ENCODE results near the gene GOT1. TPM values are rescaled to one million over a fixed set of nuclear protein-coding genes. Genes with fewer than 3 reads are reported as not detected.

The GOT1 gene
- total and polyA plus RNA-seq, 2 donors (not counting 3 experiments of a cell fraction or from before 2014, with no cell fraction given), result 14.4 to 36.3 TPM

DNA sequence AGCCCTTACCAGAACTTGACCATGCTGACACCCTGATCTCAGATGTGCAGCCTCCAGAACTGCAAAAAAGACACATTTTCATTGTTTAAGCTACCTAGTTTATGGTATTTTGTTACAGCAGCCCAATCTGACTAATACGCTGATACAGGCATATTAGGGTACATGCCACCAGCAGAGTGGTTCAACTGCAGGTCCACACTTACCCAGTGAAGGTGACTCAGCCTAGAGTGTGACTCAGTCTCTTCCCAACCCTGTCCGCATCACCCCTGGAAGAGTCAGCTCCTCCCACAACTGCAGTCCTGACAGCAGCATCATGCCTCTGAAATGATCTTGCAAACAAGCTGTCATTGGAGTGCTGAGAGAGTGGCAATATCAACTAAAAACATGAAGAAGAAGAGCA, 30.8 kb upstream of the GOT1 start:
- Histone ChIP-seq H3K4me1 (ENCODE audit: control insufficient read depth, extremely low read depth, insufficient read depth, low read length) (peaks cover 4% of the 10 kb centered on the region), H3K4me3 (replicated peaks in 1 of 3; ENCODE audit: insufficient read depth in 1 of 3, low read depth in 1 of 3, low read length in 3 of 3) (no peak overlapping the region), H4K20me1 (replicated peaks; ENCODE audit: control insufficient read depth, extremely low read depth, insufficient read depth, low read length) (no peaks in the 10 kb centered on the region), H3K9ac (replicated peaks; ENCODE audit: extremely low read depth, insufficient read depth, low read length) (no peak overlapping the region), H3K9me1 (replicated peaks; ENCODE audit: control insufficient read depth, extremely low read depth, insufficient read depth, low read length) (no peaks in the 10 kb centered on the region), H3K79me2 (ENCODE audit: control insufficient read depth, insufficient read depth, low read length) (no peaks in the 10 kb centered on the region), H3K36me3 (ENCODE audit: control insufficient read depth in 2 of 2, extremely low read depth in 1 of 2, insufficient read depth in 2 of 2, low read length in 2 of 2) (no peaks in the 10 kb centered on the region), H3K27me3 (ENCODE audit: control insufficient read depth in 2 of 2, insufficient read depth in 2 of 2, low read length in 2 of 2) (peaks cover 9 to 16% of the 10 kb centered on the region in 2 experiments), H3K4me2 (ENCODE audit: insufficient read depth, low read length) (no peak overlapping the region), H3K9me3 (replicated peaks; ENCODE audit: control insufficient read depth, insufficient read depth, low read length) (no peaks in the 10 kb centered on the region), H3K27ac (ENCODE audit: insufficient read depth, low read depth, low read length) (no peak overlapping the region), H2AFZ (ENCODE audit: low read depth, low read length) (no peak overlapping the region)
- FAIRE-seq (no peak), DNase-seq (ENCODE audit: low read depth, low spot score) (peak; percentile 7)
- intact Hi-C loops (cut with micrococcal nuclease) (no loop called here), dilution Hi-C loops (cut with MboI; ENCODE audit: extremely low pct_ligation_motif_present, low sequenced_read_pairs) (no loop called here)
- TF ChIP-seq POLR2A (IDR thresholded peaks at IDR 0.05; ENCODE audit: low read depth, low read length) (no peak), GATA2 (IDR thresholded peaks at IDR 0.05; ENCODE audit: insufficient read depth, insufficient read length, low read depth, low read length) (no peak)
- ChIA-PET POLR2A (no interaction called here), CTCF (interaction anchor here (1.3 kb wide), 1 partner anchor 31 kb away, joined by 3 read pairs; the partner anchor contains the start of gene GOT1)
- no TSS peak for BruUV-seq (replicated peaks)

GRCh38 chr10:99460070-99460469, 29.6 kb upstream of the GOT1 start:
- no peaks in the 10 kb centered on the region for H4K20me1 ChIP-seq (replicated peaks; ENCODE audit: control insufficient read depth, extremely low read depth, insufficient read depth, low read length)
- H3K4me2 ChIP-seq (ENCODE audit: insufficient read depth, low read length), result no peak overlapping the region
- ChIA-PET CTCF (interaction anchor here (1.2 kb wide), 1 partner anchor 10 kb away, joined by 5 read pairs; no protein-coding TSS in a partner anchor), POLR2A (no interaction called here)
- dilution Hi-C loops (cut with MboI; ENCODE audit: extremely low pct_ligation_motif_present, low sequenced_read_pairs), result no loop called here
- H3K79me2 ChIP-seq (ENCODE audit: control insufficient read depth, insufficient read depth, low read length), result no peaks in the 10 kb centered on the region
- H3K4me3 ChIP-seq (replicated peaks in 1 of 3; ENCODE audit: insufficient read depth in 1 of 3, low read depth in 1 of 3, low read length in 3 of 3), result no peak overlapping the region
- no peak overlapping the region for H3K9ac ChIP-seq (replicated peaks; ENCODE audit: extremely low read depth, insufficient read depth, low read length)
- H3K27ac ChIP-seq (ENCODE audit: insufficient read depth, low read depth, low read length), result no peak overlapping the region
- H3K4me1 ChIP-seq (ENCODE audit: control insufficient read depth, extremely low read depth, insufficient read depth, low read length), result no peaks in the 10 kb centered on the region
- FAIRE-seq, result no peak
- DNase-seq (ENCODE audit: low read depth, low spot score), result no peak
- no peak for TF ChIP-seq GATA2 (IDR thresholded peaks at IDR 0.05; ENCODE audit: insufficient read depth, insufficient read length, low read depth, low read length)
- TF ChIP-seq, protein P1, sequence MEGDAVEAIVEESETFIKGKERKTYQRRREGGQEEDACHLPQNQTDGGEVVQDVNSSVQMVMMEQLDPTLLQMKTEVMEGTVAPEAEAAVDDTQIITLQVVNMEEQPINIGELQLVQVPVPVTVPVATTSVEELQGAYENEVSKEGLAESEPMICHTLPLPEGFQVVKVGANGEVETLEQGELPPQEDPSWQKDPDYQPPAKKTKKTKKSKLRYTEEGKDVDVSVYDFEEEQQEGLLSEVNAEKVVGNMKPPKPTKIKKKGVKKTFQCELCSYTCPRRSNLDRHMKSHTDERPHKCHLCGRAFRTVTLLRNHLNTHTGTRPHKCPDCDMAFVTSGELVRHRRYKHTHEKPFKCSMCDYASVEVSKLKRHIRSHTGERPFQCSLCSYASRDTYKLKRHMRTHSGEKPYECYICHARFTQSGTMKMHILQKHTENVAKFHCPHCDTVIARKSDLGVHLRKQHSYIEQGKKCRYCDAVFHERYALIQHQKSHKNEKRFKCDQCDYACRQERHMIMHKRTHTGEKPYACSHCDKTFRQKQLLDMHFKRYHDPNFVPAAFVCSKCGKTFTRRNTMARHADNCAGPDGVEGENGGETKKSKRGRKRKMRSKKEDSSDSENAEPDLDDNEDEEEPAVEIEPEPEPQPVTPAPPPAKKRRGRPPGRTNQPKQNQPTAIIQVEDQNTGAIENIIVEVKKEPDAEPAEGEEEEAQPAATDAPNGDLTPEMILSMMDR (IDR thresholded peaks at IDR 0.05; ENCODE audit: extremely low read depth in 1 of 2, insufficient read depth in 1 of 2, low read depth in 1 of 2, low read length in 2 of 2), result no peak
- TF ChIP-seq FOS (IDR thresholded peaks at IDR 0.05; ENCODE audit: borderline replicate concordance, insufficient read depth, low read length), result no peak
- no peak for TF ChIP-seq JUN (IDR thresholded peaks at IDR 0.05; ENCODE audit: borderline replicate concordance, insufficient read depth, insufficient read length, low read depth)
- TF ChIP-seq MYC (IDR thresholded peaks at IDR 0.05; ENCODE audit: low read depth, low read length), result no peak
- no peak for TF ChIP-seq POLR2A (IDR thresholded peaks at IDR 0.05; ENCODE audit: low read depth, low read length)
- TF ChIP-seq POLR2AphosphoS5 (IDR thresholded peaks at IDR 0.05; ENCODE audit: insufficient read depth, low read depth, low read length), result no peak
- no peak for TF ChIP-seq EZH2 (IDR thresholded peaks at IDR 0.05; ENCODE audit: borderline replicate concordance, low read depth, low read length, severe bottlenecking)
- no peaks in the 10 kb centered on the region for H3K9me1 ChIP-seq (replicated peaks; ENCODE audit: control insufficient read depth, extremely low read depth, insufficient read depth, low read length)
- peaks cover 17 to 28% of the 10 kb centered on the region in 2 experiments for H3K27me3 ChIP-seq (ENCODE audit: control insufficient read depth in 2 of 2, insufficient read depth in 2 of 2, low read length in 2 of 2)
- H3K9me3 ChIP-seq (replicated peaks; ENCODE audit: control insufficient read depth, insufficient read depth, low read length), result no peaks in the 10 kb centered on the region
- no TSS peak for BruUV-seq (replicated peaks)
- H2AFZ ChIP-seq (ENCODE audit: low read depth, low read length), result no peak overlapping the region
- no peaks in the 10 kb centered on the region for H3K36me3 ChIP-seq (ENCODE audit: control insufficient read depth in 2 of 2, extremely low read depth in 1 of 2, insufficient read depth in 2 of 2, low read length in 2 of 2)
- intact Hi-C loops (cut with micrococcal nuclease), result no loop called here

Data from endothelial cell of umbilical vein (primary cell).